COLO668 (cell line): ENCODE data around the gene WNT5A.

Source experiments
- DNase-seq: peaks from one replicate; lab custom pipeline; 2025; ENCODE audit not compliant: unreplicated experiment; lab: John Stamatoyannopoulos, UW

The WNT5A gene

DNA sequence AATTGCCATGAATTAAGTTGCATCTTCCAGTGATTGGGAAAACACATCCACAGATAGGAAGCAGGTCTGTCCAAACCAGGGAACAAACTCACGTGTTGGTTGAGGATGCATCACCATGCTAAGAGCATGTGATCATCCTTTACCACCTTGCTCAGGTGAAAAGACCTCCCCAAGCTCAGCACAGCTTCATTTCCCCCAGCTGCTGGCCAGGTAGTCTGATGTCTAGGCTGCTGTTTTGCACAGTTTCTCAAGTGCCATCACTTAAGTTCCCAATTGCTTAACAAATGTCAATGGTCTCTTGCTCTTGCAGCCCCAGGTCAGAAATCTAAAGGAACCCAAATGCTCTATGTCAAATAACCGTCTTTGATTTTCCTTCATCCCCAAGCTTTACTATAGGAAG is 34.2 kb downstream of the WNT5A start:
- no peak for DNase-seq

DNA sequence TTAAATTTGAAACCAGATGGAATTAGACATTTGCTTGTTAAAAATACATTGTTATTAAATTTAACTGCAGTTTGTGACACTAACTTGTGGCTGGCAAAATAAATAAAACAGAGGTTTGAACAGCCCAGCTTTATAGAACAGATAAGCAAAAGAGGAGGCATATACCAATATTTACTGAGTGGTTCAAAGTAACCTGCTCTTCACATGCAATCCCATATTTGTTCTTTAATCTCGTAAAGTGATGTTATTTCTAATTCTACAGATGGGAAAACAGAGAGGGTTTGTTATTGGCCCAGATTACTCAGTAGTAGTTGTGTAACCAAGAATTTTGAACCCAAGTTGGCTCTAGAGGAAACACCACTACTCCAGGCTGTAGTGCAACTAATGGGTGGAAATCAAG is 37.6 kb downstream of the WNT5A start:
- DNase-seq: no peak

DNA sequence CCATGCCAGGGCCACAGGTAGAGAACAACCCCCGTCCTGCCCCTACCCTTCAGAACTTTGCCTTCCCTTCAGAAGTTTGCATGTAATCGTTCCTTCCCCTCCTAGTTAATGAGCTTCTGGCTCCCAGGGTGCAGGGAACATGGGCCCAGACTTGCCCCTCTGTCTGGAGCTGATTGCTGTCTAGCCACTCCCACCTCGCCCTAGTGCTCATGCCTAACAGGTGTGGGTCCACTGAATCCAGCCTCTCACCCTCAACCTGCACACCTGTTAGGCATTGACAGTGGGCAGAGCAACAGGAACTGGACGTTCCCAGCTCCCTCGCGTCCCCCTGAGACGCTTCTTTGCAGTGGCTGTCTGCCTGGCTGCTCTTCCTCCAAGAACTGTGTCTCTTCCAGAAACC is 40.3 kb downstream of the WNT5A start:
- peak; percentile 1 for DNase-seq

DNA sequence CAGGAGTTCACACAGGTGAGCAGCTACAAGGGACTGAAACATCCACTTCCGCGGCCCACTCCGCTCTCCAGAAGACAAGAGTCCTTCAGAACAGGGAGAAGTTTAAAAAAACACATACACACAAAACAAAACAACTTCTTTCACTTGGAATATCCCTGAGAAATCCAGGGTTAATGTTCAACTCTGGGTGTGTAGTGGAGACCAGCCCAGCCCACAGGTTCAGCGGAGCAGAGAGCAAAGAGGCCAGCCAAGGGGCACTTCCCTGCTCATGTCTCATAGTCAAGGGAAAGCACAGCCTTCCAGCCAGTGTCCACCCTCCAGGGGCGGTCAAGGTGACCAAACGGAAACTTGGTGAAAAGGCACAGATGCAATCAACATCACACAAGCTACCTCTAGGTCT is 41.6 kb downstream of the WNT5A start:
- no peak for DNase-seq

DNA sequence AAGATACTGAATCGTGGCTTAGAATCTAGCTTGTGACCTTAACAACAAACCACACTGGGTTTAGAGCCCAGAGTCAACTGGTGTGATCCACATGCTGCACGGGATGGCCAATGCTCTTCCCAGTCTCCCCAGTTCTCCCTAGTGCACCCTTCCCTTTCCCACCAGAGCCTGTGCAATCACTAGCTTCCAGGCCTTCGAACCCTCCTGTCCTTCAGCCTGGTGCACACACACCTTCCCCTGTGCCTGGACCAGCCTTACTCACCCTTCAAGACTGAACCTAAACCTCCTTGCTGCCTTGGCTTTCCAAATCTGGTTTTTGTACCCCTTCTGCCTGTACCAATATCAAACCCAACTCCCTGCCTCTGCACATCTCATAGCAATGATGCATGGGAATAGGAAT is 43.8 kb downstream of the WNT5A start:
- DNase-seq: no peak

DNA sequence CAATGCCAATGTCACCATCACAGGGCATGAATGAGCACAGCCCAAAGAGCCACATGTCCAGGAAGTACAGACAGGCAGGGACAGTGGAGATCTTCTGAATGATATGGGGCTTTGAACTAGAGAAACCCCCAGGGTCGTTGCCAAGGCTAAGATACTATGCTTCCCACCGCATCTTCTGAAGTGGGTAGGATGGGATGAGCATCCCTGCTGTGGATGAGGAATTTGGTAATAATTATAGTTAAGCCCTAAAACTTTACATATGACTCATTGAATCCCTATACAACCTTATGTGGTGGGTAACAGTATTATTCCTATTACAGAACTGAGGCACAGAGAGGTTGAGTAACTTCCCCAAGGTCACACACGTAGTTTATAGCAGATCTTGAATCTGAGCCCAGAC is 44.2 kb downstream of the WNT5A start:
- no peak for DNase-seq

DNA sequence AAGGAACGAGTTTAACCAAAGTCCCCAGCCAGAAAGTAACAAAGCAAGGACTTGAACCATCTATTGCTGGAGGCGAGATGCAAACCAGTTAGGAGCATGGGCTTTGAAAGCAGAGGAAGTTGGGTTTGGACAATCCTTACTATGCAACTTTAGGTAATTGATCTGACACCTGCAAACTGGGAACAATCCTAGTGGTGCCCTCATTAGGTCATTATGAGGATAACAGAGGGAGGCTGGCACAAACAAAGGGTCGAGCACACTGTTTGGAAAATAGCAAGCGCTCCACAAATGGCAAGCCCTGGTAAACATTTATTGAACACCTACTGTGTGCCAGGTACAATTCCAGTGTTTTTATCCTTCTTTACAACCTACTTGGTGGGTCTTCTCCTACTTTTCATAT is 45.6 kb downstream of the WNT5A start:
- no peak for DNase-seq

DNA sequence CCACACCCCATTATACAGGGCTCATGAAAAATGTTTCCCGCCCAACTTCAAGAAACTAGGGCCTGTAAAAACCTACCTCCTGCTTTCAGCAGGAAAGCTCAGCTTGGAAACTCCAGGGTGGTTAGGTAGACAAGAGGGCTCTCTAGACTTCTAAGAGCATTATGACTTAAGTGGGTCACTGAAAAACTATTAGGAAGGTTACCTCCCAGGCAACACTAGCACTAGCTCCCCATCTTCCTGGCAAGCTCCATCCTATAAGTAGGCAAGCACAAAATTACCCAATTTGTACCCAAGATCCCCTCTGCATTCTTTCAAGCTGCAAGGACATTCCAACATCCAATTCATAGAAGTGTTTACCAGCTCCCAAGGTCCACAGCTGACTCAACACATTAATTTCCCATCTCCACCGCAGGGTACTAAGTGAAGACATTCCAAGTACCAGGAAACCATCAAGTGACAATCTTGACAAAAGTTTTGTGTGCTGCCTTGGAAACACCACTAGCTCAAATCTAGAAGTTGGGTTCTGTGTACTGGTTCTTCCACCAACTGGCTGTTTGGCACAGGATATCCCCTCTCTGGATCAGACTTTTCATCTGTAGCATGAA is 46.9 kb downstream of the WNT5A start:
- no peak for DNase-seq

DNA sequence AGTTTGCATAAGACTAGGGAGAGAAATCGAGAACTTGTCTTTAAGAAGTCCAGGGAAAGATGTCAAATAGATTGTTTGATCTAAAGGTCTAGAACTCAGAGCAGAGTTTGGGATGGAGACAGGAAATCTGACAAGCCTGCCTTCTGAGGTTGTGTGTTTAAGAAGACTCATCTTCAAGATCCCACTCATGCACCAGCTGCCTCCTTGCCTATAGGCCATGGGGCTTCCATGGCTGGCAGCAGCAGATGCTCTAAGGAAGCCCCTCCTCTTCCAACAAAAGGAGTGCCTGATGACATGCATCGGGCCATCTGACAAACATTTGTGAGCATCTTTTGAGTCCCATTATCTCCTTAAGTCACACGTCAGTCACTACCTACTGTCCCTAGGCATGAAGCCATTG is 47.4 kb downstream of the WNT5A start:
- DNase-seq: no peak

DNA sequence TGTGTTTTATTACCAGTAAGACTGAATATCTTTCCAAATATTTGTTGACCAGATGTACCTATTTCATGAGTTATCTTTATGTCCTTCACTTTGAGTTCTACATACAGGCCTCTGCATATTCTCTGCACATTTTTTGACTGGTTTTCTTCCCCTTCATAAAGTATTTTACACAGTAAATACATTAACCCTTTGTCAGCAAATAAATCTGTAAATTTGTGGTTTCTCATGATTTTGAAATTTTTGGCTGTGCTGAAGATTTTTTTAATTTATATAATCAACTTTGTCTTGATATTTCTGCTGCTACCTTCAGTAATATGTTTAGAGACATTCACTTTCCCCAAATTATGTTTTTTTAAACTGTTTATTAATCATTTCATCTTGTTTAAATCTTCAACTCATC is 50.5 kb downstream of the WNT5A start:
- DNase-seq: no peak

DNA sequence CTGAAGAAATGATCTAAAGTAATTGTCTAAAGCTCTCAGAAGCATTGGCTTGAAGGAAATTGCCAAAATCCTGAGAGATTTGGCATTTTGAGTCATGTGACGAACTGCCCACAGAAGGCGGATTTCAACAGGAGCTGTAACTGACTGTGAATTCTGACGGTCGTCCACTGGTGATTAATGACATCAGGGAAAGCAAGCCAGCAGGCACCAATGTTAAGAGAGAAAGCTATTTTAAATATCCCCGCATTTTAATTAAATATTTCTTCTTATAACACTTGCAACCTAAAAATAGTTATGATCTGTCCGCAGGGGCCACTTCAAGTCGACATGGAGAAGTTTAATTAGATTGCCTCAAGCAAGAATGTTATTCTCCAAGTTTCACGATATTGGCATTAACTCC is 51.6 kb downstream of the WNT5A start:
- no peak for DNase-seq

DNA sequence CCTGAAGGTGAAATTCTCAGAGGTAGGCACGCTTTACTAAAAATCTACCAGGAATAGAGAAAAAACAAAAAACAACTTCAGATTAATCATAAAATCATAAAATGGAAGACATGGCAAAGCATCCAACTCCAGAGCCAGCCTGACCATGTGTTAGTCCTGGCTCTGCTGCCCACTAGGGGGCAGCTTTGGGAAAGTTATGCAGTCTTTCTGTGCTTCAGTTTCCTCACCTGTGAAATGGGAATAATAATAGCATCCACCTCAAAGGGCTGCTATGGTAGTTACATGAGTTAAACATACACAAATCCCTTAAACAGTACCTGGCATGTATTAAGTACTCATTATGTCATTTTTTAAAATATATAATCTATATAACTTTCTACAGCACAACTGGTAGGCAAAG is 52.3 kb downstream of the WNT5A start:
- peak; percentile 37 for DNase-seq

DNA sequence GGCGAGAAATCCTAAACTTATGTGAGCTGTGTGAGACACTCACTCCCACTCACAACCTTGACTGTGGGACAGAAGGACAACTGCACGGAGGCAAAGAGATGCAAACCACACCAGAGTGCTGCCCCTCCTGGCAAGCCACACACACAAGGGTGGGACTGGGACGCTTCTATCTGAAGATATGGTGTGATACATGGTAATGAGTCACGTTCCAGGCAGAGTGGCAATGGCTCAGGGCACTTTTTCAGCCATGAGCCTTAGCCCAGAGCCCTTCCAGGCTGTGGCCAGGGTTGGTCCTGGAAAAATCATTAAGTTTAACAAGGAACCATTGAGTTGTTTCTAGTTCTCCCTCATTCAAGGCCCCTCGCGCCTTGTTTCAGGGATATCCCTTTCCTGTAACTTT is 56.1 kb downstream of the WNT5A start:
- DNase-seq: no peak

DNA sequence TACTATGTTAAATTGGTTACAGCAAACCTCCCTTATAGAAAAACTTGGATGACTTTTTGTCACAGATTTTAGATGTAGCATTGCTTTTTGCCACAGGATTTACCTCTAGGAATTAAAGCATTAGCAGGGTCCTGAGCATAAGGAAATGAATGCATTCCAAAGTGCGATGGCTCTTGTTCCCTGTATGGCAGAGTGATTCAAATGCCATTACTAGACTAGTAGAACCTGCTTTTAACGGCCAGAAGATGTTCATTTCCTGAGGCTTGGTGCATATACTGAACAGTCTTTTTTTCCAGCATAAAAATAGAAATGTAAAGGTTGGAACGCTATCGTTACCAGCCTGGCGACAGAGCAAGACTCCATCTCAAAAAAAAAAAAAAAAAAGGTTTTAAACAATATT is 59.4 kb downstream of the WNT5A start:
- DNase-seq: no peak

DNA sequence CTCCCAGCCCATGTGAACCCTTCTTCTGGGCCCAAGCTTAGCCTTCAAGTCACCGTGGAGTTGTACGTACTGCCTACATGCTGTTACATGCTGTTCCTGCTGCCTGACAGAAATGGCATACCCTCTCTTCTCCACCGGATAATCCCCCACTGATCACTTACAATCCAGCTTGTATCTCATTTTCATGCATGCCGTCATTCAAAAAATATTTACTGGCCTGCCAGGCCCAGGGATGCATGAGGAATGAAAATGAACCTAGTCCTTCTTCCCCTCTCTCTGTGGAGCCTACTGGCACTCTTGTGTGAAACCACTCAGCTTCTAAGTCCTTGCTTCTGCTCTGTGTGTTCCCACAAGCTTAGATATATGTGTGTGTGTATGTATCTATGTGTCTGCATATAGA is 60.6 kb downstream of the WNT5A start:
- DNase-seq: no peak

DNA sequence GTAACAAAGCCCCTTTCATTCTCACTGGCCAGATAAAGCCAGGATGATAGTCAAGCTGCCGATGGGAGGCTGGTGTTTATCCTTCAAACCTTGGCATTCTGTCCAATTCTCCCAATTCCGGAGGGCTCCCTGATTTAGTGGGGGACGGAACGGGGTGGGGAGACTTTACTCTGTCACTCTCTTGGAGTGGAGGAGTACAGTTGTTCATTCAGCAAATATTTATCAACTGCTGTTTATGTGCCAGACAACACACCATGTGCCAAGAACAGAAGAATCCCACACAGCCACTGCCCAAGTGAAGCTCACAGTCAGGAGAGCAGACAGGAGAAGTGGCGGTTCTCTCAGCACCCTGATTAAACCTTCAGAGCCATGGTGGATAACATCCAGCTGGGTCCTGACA is 63.3 kb downstream of the WNT5A start:
- no peak for DNase-seq

DNA sequence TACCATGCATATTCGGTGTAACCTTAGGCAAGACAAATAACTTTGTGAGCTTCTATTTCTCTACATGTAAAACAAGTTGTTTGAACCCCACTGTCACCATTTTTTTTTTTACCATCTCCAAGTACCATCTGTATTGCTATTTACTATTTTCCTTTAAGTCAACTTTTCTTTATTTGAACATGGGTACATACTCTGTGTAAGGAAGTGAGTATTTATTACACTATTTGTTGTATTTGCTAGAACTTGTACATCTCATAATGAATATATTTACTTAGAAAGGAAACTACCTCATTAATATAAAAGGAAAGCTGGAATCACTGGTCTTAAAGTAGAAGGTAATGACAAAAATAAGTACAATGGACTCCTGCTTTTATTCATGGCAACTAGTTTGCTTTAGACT is 69.9 kb downstream of the WNT5A start:
- no peak for DNase-seq

DNA sequence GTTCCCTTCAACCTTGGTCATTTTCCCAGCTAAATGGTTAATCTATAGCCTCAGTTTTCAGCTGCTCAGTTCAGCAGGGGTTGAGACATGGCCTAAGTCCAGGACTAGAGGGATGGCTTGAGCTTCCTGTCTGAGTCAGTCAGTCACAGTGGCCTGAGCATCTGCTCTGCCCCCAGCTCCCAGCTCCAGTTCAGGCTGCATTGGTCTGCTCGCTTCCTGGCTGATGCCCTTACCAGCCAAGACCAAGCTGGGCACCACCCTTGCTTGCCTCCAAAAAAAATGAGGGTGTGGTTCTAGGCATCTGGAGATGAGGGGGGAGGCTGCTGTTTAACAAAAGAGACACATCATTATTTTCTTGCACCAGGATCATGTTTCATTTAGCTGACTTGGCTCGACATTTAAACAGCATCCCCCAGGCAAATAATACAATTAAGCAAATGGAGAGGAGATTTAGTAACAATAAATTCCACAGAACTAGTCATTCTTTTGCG is 70.7 kb downstream of the WNT5A start:
- peak; percentile 33 for DNase-seq
